Measurements from ENCODE around the gene A4GALT. TPM values are rescaled to one million over a fixed set of nuclear protein-coding genes. Genes with fewer than 3 reads are reported as not detected.
A peak's percentile ranks its signal among the peaks of the same experiment; 100 is the strongest.

Gene A4GALT
- total and polyA plus RNA-seq, 10 of the 15 experiments (the other 5 are each of a cell fraction or from before 2014, with no cell fraction given): 0.04 to 3.9 (median 2.3) TPM; not detected in 1

- Histone ChIP-seq H3K79me2 (ENCODE audit: control insufficient read depth, insufficient read depth, low read length) (peaks cover 20% of the 10 kb centered on the region), H3K4me2 (ENCODE audit: control insufficient read depth, insufficient read depth) (peak overlapping the region; percentile 82)
- no TSS peak for BruUV-seq (replicated peaks)
- no peak for TF ChIP-seq IRF5 (IDR thresholded peaks at IDR 0.05; ENCODE audit: borderline replicate concordance)
- TF ChIP-seq ZNF217 (IDR thresholded peaks at IDR 0.05): no peak
- TF ChIP-seq, protein P1, sequence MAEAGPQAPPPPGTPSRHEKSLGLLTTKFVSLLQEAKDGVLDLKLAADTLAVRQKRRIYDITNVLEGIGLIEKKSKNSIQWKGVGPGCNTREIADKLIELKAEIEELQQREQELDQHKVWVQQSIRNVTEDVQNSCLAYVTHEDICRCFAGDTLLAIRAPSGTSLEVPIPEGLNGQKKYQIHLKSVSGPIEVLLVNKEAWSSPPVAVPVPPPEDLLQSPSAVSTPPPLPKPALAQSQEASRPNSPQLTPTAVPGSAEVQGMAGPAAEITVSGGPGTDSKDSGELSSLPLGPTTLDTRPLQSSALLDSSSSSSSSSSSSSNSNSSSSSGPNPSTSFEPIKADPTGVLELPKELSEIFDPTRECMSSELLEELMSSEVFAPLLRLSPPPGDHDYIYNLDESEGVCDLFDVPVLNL (IDR thresholded peaks at IDR 0.05; ENCODE audit: low read depth, low read length): no peak
- no peak for TF ChIP-seq POLR2AphosphoS5 (IDR thresholded peaks at IDR 0.05; ENCODE audit: low read length)
- TF ChIP-seq HCFC1 (IDR thresholded peaks at IDR 0.05; ENCODE audit: low read length): no peak
- no peak for TF ChIP-seq JUNB (IDR thresholded peaks at IDR 0.05)
- no peak for TF ChIP-seq KLF5 (IDR thresholded peaks at IDR 0.05; ENCODE audit: partially characterized antibody)
- no peak for TF ChIP-seq ATF7 (IDR thresholded peaks at IDR 0.05; ENCODE audit: low read depth)
- 0 out of 2 replicates have a peak, but pooled peaks have one; percentile 14 for TF ChIP-seq CHD2 (IDR thresholded peaks at IDR 0.05; ENCODE audit: borderline replicate concordance, low read depth, low read length)
- peak; percentile 21 for TF ChIP-seq MEF2B (IDR thresholded peaks at IDR 0.05; ENCODE audit: partially characterized antibody, poor library complexity, severe bottlenecking)
- TF ChIP-seq BCL11A (IDR thresholded peaks at IDR 0.05; ENCODE audit: low read depth, low read length): no peak
- TF ChIP-seq RUNX3 (IDR thresholded peaks at IDR 0.05; ENCODE audit: low read length): peak; percentile 26; the same call in 1 of the 2 replicates
- TF ChIP-seq, protein P2, sequence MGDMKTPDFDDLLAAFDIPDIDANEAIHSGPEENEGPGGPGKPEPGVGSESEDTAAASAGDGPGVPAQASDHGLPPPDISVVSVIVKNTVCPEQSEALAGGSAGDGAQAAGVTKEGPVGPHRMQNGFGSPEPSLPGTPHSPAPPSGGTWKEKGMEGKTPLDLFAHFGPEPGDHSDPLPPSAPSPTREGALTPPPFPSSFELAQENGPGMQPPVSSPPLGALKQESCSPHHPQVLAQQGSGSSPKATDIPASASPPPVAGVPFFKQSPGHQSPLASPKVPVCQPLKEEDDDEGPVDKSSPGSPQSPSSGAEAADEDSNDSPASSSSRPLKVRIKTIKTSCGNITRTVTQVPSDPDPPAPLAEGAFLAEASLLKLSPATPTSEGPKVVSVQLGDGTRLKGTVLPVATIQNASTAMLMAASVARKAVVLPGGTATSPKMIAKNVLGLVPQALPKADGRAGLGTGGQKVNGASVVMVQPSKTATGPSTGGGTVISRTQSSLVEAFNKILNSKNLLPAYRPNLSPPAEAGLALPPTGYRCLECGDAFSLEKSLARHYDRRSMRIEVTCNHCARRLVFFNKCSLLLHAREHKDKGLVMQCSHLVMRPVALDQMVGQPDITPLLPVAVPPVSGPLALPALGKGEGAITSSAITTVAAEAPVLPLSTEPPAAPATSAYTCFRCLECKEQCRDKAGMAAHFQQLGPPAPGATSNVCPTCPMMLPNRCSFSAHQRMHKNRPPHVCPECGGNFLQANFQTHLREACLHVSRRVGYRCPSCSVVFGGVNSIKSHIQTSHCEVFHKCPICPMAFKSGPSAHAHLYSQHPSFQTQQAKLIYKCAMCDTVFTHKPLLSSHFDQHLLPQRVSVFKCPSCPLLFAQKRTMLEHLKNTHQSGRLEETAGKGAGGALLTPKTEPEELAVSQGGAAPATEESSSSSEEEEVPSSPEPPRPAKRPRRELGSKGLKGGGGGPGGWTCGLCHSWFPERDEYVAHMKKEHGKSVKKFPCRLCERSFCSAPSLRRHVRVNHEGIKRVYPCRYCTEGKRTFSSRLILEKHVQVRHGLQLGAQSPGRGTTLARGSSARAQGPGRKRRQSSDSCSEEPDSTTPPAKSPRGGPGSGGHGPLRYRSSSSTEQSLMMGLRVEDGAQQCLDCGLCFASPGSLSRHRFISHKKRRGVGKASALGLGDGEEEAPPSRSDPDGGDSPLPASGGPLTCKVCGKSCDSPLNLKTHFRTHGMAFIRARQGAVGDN (IDR thresholded peaks at IDR 0.05): peak; percentile 40
- TF ChIP-seq HDGF (IDR thresholded peaks at IDR 0.05): 0 out of 2 replicates have a peak, but pooled peaks have one; percentile 48
- TF ChIP-seq NFXL1 (IDR thresholded peaks at IDR 0.05; ENCODE audit: borderline replicate concordance): no peak
- no peak for TF ChIP-seq IRF4 (IDR thresholded peaks at IDR 0.05; ENCODE audit: low read depth, low read length)
- TF ChIP-seq TCF12 (IDR thresholded peaks at IDR 0.05; ENCODE audit: low read depth, low read length): no peak
- TF ChIP-seq CREM (IDR thresholded peaks at IDR 0.05; ENCODE audit: low read depth): no peak
- no peak for TF ChIP-seq HDAC2 (IDR thresholded peaks at IDR 0.05)
- no peak for TF ChIP-seq CHD1 (IDR thresholded peaks at IDR 0.05; ENCODE audit: low read depth, low read length)
- no peak for TF ChIP-seq LARP7 (IDR thresholded peaks at IDR 0.05)
Observed at GRCh38 chr22:42719656-42720262, 911 bp downstream of the A4GALT start.

More at GRCh38 chr22:42719656-42720262, 911 bp downstream of the A4GALT start:
- H3K36me3 ChIP-seq (ENCODE audit: control insufficient read depth in 2 of 2, insufficient read depth in 2 of 2, low read length in 1 of 2): no peaks in the 10 kb centered on the region
- H3K27me3 ChIP-seq (replicated peaks in 1 of 2; ENCODE audit: control insufficient read depth in 2 of 2, insufficient read depth in 2 of 2, low read length in 1 of 2): no peaks in the 10 kb centered on the region; a peak in 1 of 4 replicates
- ChIA-PET POLR2A (interaction anchor here (0.5 to 1.8 kb wide), 6 partner anchors 9 to 449 kb away, joined by 3 to 8 read pairs (median 4); no protein-coding TSS in a partner anchor), SMC1A (ENCODE audit: uncharacterized antibody, unreplicated experiment) (interaction anchor here (0.7 to 1.4 kb wide), 9 partner anchors 9 to 137 kb away, joined by 3 to 5 read pairs (median 3); no protein-coding TSS in a partner anchor), CTCF (interaction anchor here (0.9 to 1.5 kb wide), 4 partner anchors 10 to 100 kb away, joined by 3 to 4 read pairs (median 3); no protein-coding TSS in a partner anchor), RAD21 (ENCODE audit: unreplicated experiment) (interaction anchor here (0.8 to 3.5 kb wide), 9 partner anchors 13 to 137 kb away, joined by 3 to 14 read pairs (median 4); partner anchors contain the start of gene ARFGAP3)
- intact Hi-C loops (cut with micrococcal nuclease; ENCODE audit: unreplicated experiment): no loop called here
- no peak for DNase-seq (ENCODE audit: low read depth, low spot score)
- WGBS (ENCODE audit: insufficient coverage, insufficient replicate concordance, low lambda C conversion rate, missing lambda C conversion rate): 3% methylated on average over 37 of the region's 37 CpGs
- H3K27ac ChIP-seq (ENCODE audit: control insufficient read depth, insufficient read depth): peak overlapping the region; percentile 58
- peak overlapping the region; percentile 70 for H3K9ac ChIP-seq (ENCODE audit: control insufficient read depth, insufficient read depth, low read length)
- peak; percentile 6; the same call in 2 of the 3 replicates for ATAC-seq
- peak overlapping the region; percentile 76 for H3K4me3 ChIP-seq
- H4K20me1 ChIP-seq (ENCODE audit: control insufficient read depth, insufficient read depth): no peaks in the 10 kb centered on the region
- peak overlapping the region; percentile 15 for H2AFZ ChIP-seq (ENCODE audit: control insufficient read depth, low read depth, low read length)
- H3K9me3 ChIP-seq (replicated peaks; ENCODE audit: control insufficient read depth, insufficient read depth, low read length): no peaks in the 10 kb centered on the region
- peaks cover 34% of the 10 kb centered on the region for H3K4me1 ChIP-seq (ENCODE audit: control insufficient read depth, insufficient read depth, low read length)
- in situ Hi-C loops (cut with MboI): no loop called here
- no peak for FAIRE-seq
